Measurements from ENCODE around the gene OR5H14.
"Not testable (repeated sequence)": the region's sequence is repeated elsewhere in the genome, so short reads cannot be mapped to it uniquely, and the experiment has no call there.

DNA sequence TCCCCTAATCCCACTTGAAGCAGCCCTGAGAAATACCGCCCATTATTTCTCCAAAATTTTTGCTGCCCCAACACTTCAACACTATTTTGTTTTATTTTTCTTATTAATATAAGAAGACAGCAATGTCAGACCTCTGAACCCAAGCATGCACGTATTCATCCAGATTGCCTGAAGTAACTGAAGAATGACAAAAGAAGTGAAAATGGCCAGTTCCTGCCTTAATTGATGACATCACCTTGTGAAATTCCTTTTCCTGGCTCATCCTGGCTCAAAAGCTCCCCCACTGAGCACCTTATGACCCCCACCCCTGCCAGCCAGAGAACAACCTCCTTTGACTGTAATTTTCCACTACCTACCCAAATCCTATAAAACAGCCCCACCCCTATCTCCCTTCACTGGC lies 49.0 kb downstream of the OR5H14 start:
- TF ChIP-seq, protein P1, sequence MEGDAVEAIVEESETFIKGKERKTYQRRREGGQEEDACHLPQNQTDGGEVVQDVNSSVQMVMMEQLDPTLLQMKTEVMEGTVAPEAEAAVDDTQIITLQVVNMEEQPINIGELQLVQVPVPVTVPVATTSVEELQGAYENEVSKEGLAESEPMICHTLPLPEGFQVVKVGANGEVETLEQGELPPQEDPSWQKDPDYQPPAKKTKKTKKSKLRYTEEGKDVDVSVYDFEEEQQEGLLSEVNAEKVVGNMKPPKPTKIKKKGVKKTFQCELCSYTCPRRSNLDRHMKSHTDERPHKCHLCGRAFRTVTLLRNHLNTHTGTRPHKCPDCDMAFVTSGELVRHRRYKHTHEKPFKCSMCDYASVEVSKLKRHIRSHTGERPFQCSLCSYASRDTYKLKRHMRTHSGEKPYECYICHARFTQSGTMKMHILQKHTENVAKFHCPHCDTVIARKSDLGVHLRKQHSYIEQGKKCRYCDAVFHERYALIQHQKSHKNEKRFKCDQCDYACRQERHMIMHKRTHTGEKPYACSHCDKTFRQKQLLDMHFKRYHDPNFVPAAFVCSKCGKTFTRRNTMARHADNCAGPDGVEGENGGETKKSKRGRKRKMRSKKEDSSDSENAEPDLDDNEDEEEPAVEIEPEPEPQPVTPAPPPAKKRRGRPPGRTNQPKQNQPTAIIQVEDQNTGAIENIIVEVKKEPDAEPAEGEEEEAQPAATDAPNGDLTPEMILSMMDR (IDR thresholded peaks at IDR 0.05) = not testable (repeated sequence)
- TF ChIP-seq POLR2A (IDR thresholded peaks at IDR 0.05) = not testable (repeated sequence)
